Measurements from ENCODE around the gene PHAF1. TPM values are rescaled to one million over a fixed set of nuclear protein-coding genes. Genes with fewer than 3 reads are reported as not detected.

PHAF1 gene
- total and polyA plus RNA-seq, 9 of the 15 experiments (the other 6 are each of a cell fraction or from before 2014, with no cell fraction given) = 5.1 to 25.4 (median 13.8) TPM

- TF ChIP-seq TGIF2 (CRISPR knock-in tag; IDR thresholded peaks at IDR 0.05) (no peak), CHCHD3 (CRISPR knock-in tag; IDR thresholded peaks at IDR 0.05) (no peak), CBX2 (IDR thresholded peaks at IDR 0.05; ENCODE audit: insufficient read depth, low read length, poor library complexity, severe bottlenecking) (no peak), SMAD2 (IDR thresholded peaks at IDR 0.05; ENCODE audit: low read depth, low read length) (no peak), MYC (IDR thresholded peaks at IDR 0.05; ENCODE audit: low read depth, low read length) (peak; percentile 79), MYC (CRISPR knock-in tag; IDR thresholded peaks at IDR 0.05; ENCODE audit: borderline replicate concordance, low read depth) (peak; percentile 43; the same call in 1 of the 2 replicates), ARID1B (IDR thresholded peaks at IDR 0.05) (no peak), ZNF77 (CRISPR knock-in tag; IDR thresholded peaks at IDR 0.05) (no peak), NEUROD1 (IDR thresholded peaks at IDR 0.05; ENCODE audit: borderline replicate concordance, low read depth, low read length, partially characterized antibody) (peak; percentile 93), HINFP (tag; conservative IDR thresholded peaks at IDR 0.05; ENCODE audit: low read depth) (no peak), POLR2G (IDR thresholded peaks at IDR 0.05; ENCODE audit: low read depth, low read length) (peak; percentile 90), GATA2 (CRISPR knock-in tag; IDR thresholded peaks at IDR 0.05) (no peak), TOE1 (IDR thresholded peaks at IDR 0.05; ENCODE audit: borderline replicate concordance) (peak; percentile 74; the same call in 1 of the 2 replicates), TOE1 (CRISPR knock-in tag; IDR thresholded peaks at IDR 0.05; ENCODE audit: borderline replicate concordance, low read depth) (no peak), ADNP (tag; IDR thresholded peaks at IDR 0.05) (no peak), NRF1 (conservative IDR thresholded peaks at IDR 0.05 in 1 of 2, IDR thresholded peaks at IDR 0.05 in 1 of 2) (peak in 1 of 2 experiments; percentile 34; a peak in 2 of 4 replicates), BRCA1 (IDR thresholded peaks at IDR 0.05) (no peak), BRCA1 (CRISPR knock-in tag; IDR thresholded peaks at IDR 0.05) (no peak), HMGN3 (IDR thresholded peaks at IDR 0.05; ENCODE audit: borderline replicate concordance, extremely low read depth, insufficient read length, low read depth, low read length) (peak; percentile 51), HDAC3 (IDR thresholded peaks at IDR 0.05; ENCODE audit: borderline replicate concordance, partially characterized antibody) (no peak)
- TF ChIP-seq, protein P1, sequence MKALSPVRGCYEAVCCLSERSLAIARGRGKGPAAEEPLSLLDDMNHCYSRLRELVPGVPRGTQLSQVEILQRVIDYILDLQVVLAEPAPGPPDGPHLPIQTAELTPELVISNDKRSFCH (CRISPR knock-in tag; IDR thresholded peaks at IDR 0.05) = no peak
- TF ChIP-seq, protein P1 (tag; IDR thresholded peaks at IDR 0.05) = no peak
- TF ChIP-seq, protein P2, sequence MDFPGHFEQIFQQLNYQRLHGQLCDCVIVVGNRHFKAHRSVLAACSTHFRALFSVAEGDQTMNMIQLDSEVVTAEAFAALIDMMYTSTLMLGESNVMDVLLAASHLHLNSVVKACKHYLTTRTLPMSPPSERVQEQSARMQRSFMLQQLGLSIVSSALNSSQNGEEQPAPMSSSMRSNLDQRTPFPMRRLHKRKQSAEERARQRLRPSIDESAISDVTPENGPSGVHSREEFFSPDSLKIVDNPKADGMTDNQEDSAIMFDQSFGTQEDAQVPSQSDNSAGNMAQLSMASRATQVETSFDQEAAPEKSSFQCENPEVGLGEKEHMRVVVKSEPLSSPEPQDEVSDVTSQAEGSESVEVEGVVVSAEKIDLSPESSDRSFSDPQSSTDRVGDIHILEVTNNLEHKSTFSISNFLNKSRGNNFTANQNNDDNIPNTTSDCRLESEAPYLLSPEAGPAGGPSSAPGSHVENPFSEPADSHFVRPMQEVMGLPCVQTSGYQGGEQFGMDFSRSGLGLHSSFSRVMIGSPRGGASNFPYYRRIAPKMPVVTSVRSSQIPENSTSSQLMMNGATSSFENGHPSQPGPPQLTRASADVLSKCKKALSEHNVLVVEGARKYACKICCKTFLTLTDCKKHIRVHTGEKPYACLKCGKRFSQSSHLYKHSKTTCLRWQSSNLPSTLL (IDR thresholded peaks at IDR 0.05) = no peak
- TF ChIP-seq, protein P3, sequence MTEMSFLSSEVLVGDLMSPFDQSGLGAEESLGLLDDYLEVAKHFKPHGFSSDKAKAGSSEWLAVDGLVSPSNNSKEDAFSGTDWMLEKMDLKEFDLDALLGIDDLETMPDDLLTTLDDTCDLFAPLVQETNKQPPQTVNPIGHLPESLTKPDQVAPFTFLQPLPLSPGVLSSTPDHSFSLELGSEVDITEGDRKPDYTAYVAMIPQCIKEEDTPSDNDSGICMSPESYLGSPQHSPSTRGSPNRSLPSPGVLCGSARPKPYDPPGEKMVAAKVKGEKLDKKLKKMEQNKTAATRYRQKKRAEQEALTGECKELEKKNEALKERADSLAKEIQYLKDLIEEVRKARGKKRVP (CRISPR knock-in tag; IDR thresholded peaks at IDR 0.05) = no peak
Observed at GRCh38 chr16:67191995-67192681, 82.4 kb downstream of the PHAF1 start, which contains the start of gene E2F4 (continued).

All from K562 (cell line).